ENCODE data around the gene APC2.

Gene APC2

DNA sequence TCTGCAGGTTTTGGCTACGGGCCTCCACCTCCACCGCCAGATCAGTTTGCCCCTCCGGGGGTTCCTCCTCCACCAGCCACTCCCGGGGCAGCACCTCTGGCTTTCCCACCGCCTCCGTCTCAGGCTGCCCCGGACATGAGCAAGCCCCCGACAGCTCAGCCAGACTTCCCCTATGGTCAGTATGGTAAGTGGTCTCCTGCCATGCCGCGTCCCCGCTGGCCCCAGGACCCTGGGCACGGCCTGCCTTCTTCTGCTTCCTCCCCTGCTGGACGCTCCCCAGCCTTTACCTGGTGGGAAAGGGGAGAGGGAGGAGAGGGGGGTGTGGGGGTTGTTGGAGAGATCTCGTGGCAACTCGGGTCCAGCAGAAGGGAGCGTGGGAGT is 17.4 kb upstream of the APC2 start:
- H3K27me3 Mint-ChIP-seq (ENCODE audit: low read depth): no peaks in the 10 kb centered on the region
- TF ChIP-seq, protein P1, sequence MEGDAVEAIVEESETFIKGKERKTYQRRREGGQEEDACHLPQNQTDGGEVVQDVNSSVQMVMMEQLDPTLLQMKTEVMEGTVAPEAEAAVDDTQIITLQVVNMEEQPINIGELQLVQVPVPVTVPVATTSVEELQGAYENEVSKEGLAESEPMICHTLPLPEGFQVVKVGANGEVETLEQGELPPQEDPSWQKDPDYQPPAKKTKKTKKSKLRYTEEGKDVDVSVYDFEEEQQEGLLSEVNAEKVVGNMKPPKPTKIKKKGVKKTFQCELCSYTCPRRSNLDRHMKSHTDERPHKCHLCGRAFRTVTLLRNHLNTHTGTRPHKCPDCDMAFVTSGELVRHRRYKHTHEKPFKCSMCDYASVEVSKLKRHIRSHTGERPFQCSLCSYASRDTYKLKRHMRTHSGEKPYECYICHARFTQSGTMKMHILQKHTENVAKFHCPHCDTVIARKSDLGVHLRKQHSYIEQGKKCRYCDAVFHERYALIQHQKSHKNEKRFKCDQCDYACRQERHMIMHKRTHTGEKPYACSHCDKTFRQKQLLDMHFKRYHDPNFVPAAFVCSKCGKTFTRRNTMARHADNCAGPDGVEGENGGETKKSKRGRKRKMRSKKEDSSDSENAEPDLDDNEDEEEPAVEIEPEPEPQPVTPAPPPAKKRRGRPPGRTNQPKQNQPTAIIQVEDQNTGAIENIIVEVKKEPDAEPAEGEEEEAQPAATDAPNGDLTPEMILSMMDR (IDR thresholded peaks at IDR 0.05; ENCODE audit: unreplicated experiment in 3 of 3): no peak
- no peaks in the 10 kb centered on the region for H3K9me3 Mint-ChIP-seq
- H3K36me3 Mint-ChIP-seq (ENCODE audit: low read depth): peaks cover 19% of the 10 kb centered on the region
- no peaks in the 10 kb centered on the region for H3K4me1 Mint-ChIP-seq
- H3K27ac Mint-ChIP-seq: no peak overlapping the region
- H3K4me3 Mint-ChIP-seq: no peak overlapping the region

DNA sequence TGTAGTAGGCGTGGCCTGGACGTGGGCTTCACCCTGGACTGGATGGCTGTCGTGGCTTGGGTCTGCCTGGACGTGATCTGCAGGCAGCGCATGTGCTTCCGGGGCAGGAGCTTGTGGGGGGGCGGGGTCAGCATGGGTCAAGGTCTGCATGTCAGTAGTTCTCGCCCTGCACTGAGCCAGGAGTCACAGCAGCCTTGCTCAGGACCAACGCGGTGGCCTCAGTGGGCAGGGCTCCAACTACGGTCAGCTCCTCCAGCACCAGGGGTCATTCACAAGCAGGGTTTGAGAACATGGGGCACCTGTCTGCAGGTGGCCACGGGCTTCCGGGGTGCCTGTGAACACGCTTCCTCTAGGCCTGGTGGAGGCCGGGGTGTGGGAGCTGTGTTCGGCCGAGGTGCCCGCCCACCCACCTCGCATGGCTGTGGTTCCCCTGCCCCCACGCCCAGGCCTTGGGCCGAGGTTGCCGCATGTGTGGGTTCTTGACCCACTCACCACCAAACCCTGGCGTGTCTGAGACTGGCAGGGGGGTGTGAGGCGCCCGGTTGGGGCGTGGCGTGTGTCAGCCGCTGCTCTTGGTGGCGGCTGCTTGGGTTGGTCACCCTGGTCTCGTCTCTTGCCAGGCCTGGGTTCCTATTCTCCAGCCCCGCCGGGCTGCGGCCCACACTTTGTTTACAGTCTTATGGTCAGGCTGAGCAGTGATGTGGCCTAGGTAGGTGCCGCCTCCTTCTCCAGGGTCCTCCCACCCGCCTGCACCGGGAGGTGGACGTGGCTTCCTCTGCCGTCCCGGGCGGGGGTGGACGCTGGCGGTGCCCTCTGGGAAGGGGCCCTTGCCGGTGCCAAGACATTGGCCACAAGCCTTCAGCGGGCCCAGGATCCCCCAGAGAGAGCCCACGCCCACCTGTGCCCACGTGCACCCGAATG is 16.5 kb upstream of the APC2 start:
- H3K9me3 Mint-ChIP-seq: no peaks in the 10 kb centered on the region
- TF ChIP-seq, protein P1 (IDR thresholded peaks at IDR 0.05; ENCODE audit: unreplicated experiment in 3 of 3): no peak
- H3K4me1 Mint-ChIP-seq: no peaks in the 10 kb centered on the region
- peaks cover 15% of the 10 kb centered on the region for H3K36me3 Mint-ChIP-seq (ENCODE audit: low read depth)
- H3K27me3 Mint-ChIP-seq (ENCODE audit: low read depth): no peaks in the 10 kb centered on the region
- no peak overlapping the region for H3K4me3 Mint-ChIP-seq
- H3K27ac Mint-ChIP-seq: no peak overlapping the region

DNA sequence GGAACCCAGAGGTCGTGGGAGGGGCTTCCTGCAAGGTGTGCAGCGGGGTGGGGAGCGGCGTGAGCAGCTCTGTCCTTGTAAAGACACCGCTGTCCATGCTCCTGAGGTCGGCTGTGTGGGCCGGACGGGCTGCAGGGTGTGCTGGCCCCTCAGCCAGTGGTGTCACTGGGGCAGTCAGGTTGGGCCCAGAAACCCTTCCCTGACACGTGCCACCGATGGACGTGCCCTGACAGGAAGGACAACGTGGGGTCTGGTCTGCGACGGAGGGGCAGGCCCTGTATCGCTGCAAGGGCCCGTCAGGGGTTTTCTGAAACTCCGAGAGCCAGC is 15.9 kb upstream of the APC2 start:
- Mint-ChIP-seq H3K9me3 (no peaks in the 10 kb centered on the region), H3K4me1 (no peaks in the 10 kb centered on the region), H3K36me3 (ENCODE audit: low read depth) (peaks cover 15% of the 10 kb centered on the region), H3K27me3 (ENCODE audit: low read depth) (no peaks in the 10 kb centered on the region), H3K4me3 (no peak overlapping the region), H3K27ac (no peak overlapping the region)
- TF ChIP-seq, protein P1 (IDR thresholded peaks at IDR 0.05; ENCODE audit: unreplicated experiment in 3 of 3): no peak

DNA sequence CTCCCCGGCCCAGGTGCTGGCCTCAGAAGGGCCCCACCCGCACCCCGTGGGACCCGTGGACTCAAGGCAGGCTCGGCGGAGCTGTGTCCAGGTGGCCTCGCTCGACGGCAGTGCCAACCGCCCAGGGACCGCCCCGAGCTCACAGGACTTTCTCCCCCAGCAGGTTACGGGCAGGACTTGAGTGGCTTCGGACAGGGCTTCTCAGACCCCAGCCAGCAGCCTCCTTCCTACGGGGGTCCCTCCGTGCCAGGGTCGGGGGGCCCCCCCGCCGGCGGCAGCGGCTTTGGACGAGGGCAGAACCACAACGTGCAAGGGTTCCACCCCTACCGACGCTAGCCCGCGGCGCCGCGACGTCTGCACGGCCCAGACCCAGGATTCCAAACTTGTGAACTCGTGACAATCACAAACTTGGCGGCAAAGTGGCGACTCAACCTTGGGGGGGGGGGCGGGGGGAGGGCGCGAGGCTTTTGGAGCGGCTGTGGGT is 15.3 kb upstream of the APC2 start:
- no peak overlapping the region for H3K27ac Mint-ChIP-seq

DNA sequence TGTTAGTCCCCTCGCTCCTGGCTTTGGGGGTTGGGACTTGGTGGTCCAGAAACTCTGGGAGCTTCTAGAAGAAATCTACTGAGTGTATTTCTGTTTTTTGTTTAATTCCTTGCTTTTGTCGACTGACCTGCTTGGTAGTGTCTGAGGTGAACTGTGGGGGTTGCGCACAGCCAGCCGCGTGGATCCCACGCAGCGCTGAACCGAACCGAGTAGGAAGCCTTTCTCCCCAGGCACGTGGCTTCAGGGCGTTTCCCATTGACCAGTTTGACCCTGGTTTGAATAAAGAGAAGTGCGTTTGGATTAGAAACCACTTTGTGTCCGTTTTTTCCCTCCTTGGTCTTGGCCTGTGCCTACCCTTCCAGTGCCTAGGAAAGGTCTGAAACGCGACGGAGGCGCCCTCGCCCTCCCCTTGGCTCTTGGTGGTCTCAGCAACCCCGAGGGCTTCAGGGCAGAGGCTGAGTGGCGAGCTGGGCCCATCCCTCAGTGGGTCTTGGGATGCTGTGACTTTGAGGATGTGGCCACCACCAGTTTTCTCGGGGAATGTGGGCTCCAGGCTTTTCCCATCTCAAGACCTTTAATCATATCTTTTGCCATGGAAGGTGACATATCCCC is 14.4 kb upstream of the APC2 start:
- Mint-ChIP-seq H3K9me3 (no peaks in the 10 kb centered on the region), H3K27ac (peak overlapping the region in 1 of 3 experiments; percentile 62), H3K4me1 (no peaks in the 10 kb centered on the region), H3K4me3 (peak overlapping the region in 1 of 3 experiments; percentile 30), H3K36me3 (ENCODE audit: low read depth) (peaks cover 19% of the 10 kb centered on the region), H3K27me3 (ENCODE audit: low read depth) (no peaks in the 10 kb centered on the region)
- TF ChIP-seq, protein P1 (IDR thresholded peaks at IDR 0.05; ENCODE audit: unreplicated experiment in 3 of 3): no peak

More for the DNA sequence above, 15.3 kb upstream of the APC2 start:
- TF ChIP-seq, protein P1 (IDR thresholded peaks at IDR 0.05; ENCODE audit: unreplicated experiment in 3 of 3): no peak
- Mint-ChIP-seq H3K9me3 (no peaks in the 10 kb centered on the region), H3K36me3 (ENCODE audit: low read depth) (peaks cover 17% of the 10 kb centered on the region), H3K27me3 (ENCODE audit: low read depth) (no peaks in the 10 kb centered on the region), H3K4me3 (no peak overlapping the region), H3K4me1 (no peaks in the 10 kb centered on the region)

Measured in nephron (organoid).